GM12865 (cell line): ENCODE results near the gene NOL7.

ENCODE experiments used
- DNase-seq: peaks from one replicate; pipeline ENCODE4 v3.0.0; 2010; ENCODE audit warnings: low read depth
- H3K4me3 ChIP-seq: 2 replicates; pipeline ENCODE4 v1.5.1; 2011; ENCODE audit warnings: mild to moderate bottlenecking, low read depth, low read length, control low read depth
- TF ChIP-seq, protein P1 (sequence below): IDR thresholded peaks from 2 replicates; pipeline ENCODE4 v1.5.1; 2011; ENCODE audit warnings: low read length, control low read depth, low read depth, inconsistent platforms; ENCODE audit not compliant: insufficient read depth; ENCODE audit errors: missing control alignments

The NOL7 gene

DNA sequence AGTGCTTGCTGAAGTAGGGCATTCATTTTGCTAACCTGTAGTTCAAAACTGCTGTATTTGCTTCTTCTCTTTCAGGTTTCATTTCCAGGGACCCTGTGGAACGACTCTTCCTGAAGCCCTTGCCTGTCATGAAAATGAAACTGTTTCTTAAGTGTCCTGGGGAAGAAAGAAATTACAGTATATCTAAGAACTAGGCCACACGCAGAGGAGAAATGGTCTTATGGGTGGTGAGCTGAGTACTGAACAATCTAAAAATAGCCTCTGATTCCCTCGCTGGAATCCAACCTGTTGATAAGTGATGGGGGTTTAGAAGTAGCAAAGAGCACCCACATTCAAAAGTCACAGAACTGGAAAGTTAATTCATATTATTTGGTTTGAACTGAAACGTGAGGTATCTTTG, 3.4 kb upstream of the NOL7 start:
- peak overlapping the region; percentile 8 for H3K4me3 ChIP-seq
- TF ChIP-seq, protein P1, sequence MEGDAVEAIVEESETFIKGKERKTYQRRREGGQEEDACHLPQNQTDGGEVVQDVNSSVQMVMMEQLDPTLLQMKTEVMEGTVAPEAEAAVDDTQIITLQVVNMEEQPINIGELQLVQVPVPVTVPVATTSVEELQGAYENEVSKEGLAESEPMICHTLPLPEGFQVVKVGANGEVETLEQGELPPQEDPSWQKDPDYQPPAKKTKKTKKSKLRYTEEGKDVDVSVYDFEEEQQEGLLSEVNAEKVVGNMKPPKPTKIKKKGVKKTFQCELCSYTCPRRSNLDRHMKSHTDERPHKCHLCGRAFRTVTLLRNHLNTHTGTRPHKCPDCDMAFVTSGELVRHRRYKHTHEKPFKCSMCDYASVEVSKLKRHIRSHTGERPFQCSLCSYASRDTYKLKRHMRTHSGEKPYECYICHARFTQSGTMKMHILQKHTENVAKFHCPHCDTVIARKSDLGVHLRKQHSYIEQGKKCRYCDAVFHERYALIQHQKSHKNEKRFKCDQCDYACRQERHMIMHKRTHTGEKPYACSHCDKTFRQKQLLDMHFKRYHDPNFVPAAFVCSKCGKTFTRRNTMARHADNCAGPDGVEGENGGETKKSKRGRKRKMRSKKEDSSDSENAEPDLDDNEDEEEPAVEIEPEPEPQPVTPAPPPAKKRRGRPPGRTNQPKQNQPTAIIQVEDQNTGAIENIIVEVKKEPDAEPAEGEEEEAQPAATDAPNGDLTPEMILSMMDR, result no peak
- DNase-seq, result peak; percentile 56

- TF ChIP-seq, protein P1, result no peak
- DNase-seq, result peak; percentile 46
- H3K4me3 ChIP-seq, result peak overlapping the region; percentile 30
These were observed 2.0 kb upstream of the NOL7 start for GRCh38 chr6:13613029-13613594.

DNA sequence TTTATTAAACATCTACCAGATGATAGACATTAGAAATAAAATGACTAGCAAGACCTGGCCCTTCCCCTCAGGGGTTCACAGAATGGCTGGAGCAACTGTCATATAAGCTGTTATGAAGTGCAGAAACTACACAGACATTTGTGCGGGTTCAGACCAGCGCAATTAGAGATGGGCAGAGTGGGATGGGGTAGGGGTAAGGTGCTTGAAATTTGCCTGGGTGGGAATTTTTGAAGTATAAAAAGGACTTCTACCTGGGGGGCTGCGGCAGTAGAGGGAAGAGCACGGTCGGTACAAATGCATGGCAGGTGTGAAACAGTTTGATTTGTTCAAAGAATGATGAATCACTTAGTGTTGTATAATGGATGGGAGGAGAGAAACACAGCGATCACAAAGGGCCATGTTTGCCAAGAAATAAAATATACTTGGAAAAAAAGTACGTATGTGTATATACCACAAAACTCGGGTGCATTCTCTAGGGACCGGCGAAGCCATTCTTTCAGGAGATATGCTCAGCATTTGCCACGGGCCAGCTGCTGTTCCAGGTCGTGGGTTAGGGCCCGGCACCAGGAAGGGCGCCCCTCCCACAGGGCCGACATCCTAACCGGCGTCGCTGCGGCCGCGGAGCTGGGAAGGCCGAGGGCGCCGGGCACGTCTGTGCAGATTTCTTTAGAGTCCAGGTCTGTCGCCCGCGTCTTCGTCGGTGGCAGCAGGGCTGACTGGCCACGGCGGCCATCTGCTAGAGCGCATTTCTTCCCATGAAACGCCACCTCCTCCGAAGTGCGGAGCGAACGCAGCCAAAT, 809 bp upstream of the NOL7 start:
- TF ChIP-seq, protein P1, result no peak
- H3K4me3 ChIP-seq, result peak overlapping the region; percentile 91
- peak; percentile 56 for DNase-seq

GRCh38 chr6:13615792-13616120, 621 bp downstream of the NOL7 start:
- peak; percentile 39 for DNase-seq
- H3K4me3 ChIP-seq, result peak overlapping the region; percentile 91
- TF ChIP-seq, protein P1, result no peak

DNA sequence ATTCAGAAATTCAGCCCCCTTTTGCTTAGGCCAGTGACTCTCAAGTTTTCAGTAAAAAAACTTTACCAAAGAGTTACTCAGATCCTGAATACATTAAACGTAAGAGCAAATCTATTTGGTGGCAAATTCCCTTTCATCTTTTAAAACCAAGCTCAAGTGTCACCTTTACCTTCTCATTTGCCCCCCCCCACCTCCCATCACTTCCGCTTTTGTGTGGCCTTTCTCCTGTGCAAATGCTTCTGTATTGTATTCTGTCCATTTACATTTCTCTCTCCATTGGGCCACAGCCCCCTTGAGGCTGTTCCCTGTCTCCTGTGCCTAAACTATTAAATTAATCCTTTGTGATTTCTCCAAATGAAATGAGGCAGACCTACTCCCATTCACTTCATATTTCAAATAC, 1.9 kb downstream of the NOL7 start:
- no peak for DNase-seq

DNA sequence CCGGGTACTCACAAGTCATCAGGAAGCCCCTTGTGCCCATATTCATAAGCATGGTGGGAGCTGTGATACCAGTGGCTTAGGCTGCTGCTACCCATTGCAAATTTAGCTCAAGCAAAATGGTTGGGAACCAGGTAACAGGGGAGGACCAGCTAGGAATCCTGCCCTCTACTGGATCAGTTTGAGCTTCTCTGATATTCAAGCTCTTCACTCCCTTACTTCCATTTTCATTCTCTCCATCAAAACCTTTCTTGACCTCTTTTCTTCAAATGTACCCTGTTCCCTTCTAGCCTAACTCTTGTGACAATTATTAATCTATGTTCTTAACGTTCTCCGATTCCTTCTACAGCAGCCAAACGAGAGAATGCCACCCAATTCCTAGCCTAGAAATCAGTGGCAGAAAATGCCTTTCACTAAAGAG, 9.7 kb downstream of the NOL7 start:
- H3K4me3 ChIP-seq, result no peak overlapping the region
- DNase-seq, result peak; percentile 69
- TF ChIP-seq, protein P1, result peak; percentile 58

More for the DNA sequence above, 1.9 kb downstream of the NOL7 start:
- no peak overlapping the region for H3K4me3 ChIP-seq
- TF ChIP-seq, protein P1, result no peak
